ENCODE results near the gene CD46. TPM values are rescaled to one million over a fixed set of nuclear protein-coding genes. Genes with fewer than 3 reads are reported as not detected.

Gene CD46
- total and polyA plus RNA-seq, 10 of the 15 experiments (the other 5 are each of a cell fraction or from before 2014, with no cell fraction given): 61.1 to 198 (median 81.4) TPM

DNA sequence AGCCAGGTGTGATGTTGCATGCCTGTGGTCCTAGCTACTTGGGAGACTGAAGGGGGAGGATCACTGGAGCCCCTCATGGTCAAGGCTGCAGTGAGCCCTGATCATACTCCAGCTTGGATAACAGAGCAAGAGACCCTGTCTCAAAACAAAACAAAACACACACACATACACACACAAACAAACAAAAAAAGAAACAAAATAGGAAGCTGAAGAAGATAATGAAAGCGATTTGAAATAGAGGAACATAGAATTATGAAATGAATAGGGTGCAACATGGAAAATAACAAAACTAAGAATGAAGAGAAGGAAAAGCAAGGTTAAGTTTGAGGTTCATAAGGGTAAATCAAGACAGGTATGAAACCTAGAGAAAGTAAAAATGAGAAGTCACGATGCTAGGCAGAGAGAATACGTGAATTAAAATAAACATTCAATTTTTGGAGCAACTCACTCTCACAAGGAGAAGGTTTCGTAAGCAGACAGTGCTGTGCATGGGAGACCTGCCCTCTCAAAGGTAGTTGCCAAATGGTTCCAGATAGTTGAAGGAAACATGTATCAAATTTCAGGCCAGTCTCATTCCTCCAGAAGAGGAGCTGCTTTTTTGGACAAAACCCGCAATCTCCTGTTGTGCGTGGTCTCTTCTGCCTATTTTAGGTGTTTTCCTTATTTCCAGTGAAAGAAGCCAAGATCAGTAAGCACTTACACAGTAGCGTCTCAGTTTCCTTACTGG is 3.3 kb downstream of the CD46 start:
- peak overlapping the region; percentile 44; the same call in 1 of the 2 replicates for H3K4me3 ChIP-seq
- in situ Hi-C loops (cut with MboI) (no loop called here), intact Hi-C loops (cut with micrococcal nuclease; ENCODE audit: unreplicated experiment) (loop anchor here (5.0 kb wide), 1 partner anchor 107 kb away; no protein-coding TSS in a partner anchor)
- H2AFZ ChIP-seq (ENCODE audit: control insufficient read depth, low read depth, low read length): no peak overlapping the region
- ATAC-seq (no peak), DNase-seq (ENCODE audit: low read depth, low spot score) (no peak), FAIRE-seq (no peak)
- no TSS peak for BruUV-seq (replicated peaks)
- peak overlapping the region; percentile 18; the same call in 1 of the 2 replicates for H3K9ac ChIP-seq (ENCODE audit: control insufficient read depth, insufficient read depth, low read length)
- ChIA-PET RAD21 (ENCODE audit: unreplicated experiment) (interaction anchor here (1.0 to 2.1 kb wide), 3 partner anchors 17 to 64 kb away, joined by 3 to 9 read pairs (median 3); no protein-coding TSS in a partner anchor), POLR2A (interaction anchor here (0.8 to 1.2 kb wide), 3 partner anchors 47 to 69 kb away, joined by 3 to 5 read pairs (median 4); no protein-coding TSS in a partner anchor), SMC1A (ENCODE audit: uncharacterized antibody, unreplicated experiment) (interaction anchor here (0.8 to 3.2 kb wide), 5 partner anchors 9 to 135 kb away, joined by 3 to 22 read pairs (median 3); no protein-coding TSS in a partner anchor), CTCF (interaction anchor here (0.7 to 4.2 kb wide), 4 partner anchors 12 to 135 kb away, joined by 3 to 29 read pairs (median 3); no protein-coding TSS in a partner anchor)
- 84% methylated on average over 7 of the region's 7 CpGs for WGBS (ENCODE audit: insufficient coverage, insufficient replicate concordance, low lambda C conversion rate, missing lambda C conversion rate)
- no peaks in the 10 kb centered on the region for H3K9me3 ChIP-seq (replicated peaks; ENCODE audit: control insufficient read depth, insufficient read depth, low read length)
- peaks cover 57% of the 10 kb centered on the region for H3K79me2 ChIP-seq (ENCODE audit: control insufficient read depth, insufficient read depth, low read length)
- no peak for TF ChIP-seq EP300 (IDR thresholded peaks at IDR 0.05; ENCODE audit: borderline replicate concordance in 1 of 2, control insufficient read depth in 1 of 2, low read depth in 2 of 2, low read length in 2 of 2)
- no peak for TF ChIP-seq EZH2 (IDR thresholded peaks at IDR 0.05; ENCODE audit: borderline replicate concordance, control insufficient read depth, low read depth, low read length)
- TF ChIP-seq SREBF2 (IDR thresholded peaks at IDR 0.05; ENCODE audit: low read length): no peak
- TF ChIP-seq BCL11A (IDR thresholded peaks at IDR 0.05; ENCODE audit: low read depth, low read length): no peak
- TF ChIP-seq CREB1 (IDR thresholded peaks at IDR 0.05; ENCODE audit: low read depth): no peak
- TF ChIP-seq, protein P1, sequence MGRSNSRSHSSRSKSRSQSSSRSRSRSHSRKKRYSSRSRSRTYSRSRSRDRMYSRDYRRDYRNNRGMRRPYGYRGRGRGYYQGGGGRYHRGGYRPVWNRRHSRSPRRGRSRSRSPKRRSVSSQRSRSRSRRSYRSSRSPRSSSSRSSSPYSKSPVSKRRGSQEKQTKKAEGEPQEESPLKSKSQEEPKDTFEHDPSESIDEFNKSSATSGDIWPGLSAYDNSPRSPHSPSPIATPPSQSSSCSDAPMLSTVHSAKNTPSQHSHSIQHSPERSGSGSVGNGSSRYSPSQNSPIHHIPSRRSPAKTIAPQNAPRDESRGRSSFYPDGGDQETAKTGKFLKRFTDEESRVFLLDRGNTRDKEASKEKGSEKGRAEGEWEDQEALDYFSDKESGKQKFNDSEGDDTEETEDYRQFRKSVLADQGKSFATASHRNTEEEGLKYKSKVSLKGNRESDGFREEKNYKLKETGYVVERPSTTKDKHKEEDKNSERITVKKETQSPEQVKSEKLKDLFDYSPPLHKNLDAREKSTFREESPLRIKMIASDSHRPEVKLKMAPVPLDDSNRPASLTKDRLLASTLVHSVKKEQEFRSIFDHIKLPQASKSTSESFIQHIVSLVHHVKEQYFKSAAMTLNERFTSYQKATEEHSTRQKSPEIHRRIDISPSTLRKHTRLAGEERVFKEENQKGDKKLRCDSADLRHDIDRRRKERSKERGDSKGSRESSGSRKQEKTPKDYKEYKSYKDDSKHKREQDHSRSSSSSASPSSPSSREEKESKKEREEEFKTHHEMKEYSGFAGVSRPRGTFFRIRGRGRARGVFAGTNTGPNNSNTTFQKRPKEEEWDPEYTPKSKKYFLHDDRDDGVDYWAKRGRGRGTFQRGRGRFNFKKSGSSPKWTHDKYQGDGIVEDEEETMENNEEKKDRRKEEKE (IDR thresholded peaks at IDR 0.05): no peak
- no peak for TF ChIP-seq DPF2 (IDR thresholded peaks at IDR 0.05)
- no peak for TF ChIP-seq BACH1 (IDR thresholded peaks at IDR 0.05; ENCODE audit: borderline replicate concordance)
- TF ChIP-seq NFIC (IDR thresholded peaks at IDR 0.05; ENCODE audit: low read depth, low read length): no peak
- TF ChIP-seq YBX1 (IDR thresholded peaks at IDR 0.05): no peak
- TF ChIP-seq PAX5 (IDR thresholded peaks at IDR 0.05; ENCODE audit: borderline replicate concordance, low read depth, low read length): no peak
- no peak for TF ChIP-seq MYB (IDR thresholded peaks at IDR 0.05; ENCODE audit: borderline replicate concordance, low read depth, low read length)
- no peak for TF ChIP-seq YY1 (IDR thresholded peaks at IDR 0.05; ENCODE audit: low read depth, low read length)
- no peak for TF ChIP-seq RUNX3 (IDR thresholded peaks at IDR 0.05; ENCODE audit: low read length)
- no peak for TF ChIP-seq ZNF24 (IDR thresholded peaks at IDR 0.05)
- no peak for TF ChIP-seq MYC (IDR thresholded peaks at IDR 0.05; ENCODE audit: insufficient read depth, insufficient read length, insufficient replicate concordance, low read length, severe bottlenecking)
- TF ChIP-seq CEBPB (IDR thresholded peaks at IDR 0.05; ENCODE audit: borderline replicate concordance in 1 of 2, low read depth in 2 of 2, low read length in 2 of 2): no peak
- H3K4me2 ChIP-seq (ENCODE audit: control insufficient read depth, insufficient read depth): peak overlapping the region; percentile 70
- no peaks in the 10 kb centered on the region for H4K20me1 ChIP-seq (ENCODE audit: control insufficient read depth, insufficient read depth)
- peaks cover 11% of the 10 kb centered on the region for H3K4me1 ChIP-seq (ENCODE audit: control insufficient read depth, insufficient read depth, low read length)
- H3K27ac ChIP-seq (ENCODE audit: control insufficient read depth, insufficient read depth): no peak overlapping the region; the same call in 1 of the 2 replicates
- no peaks in the 10 kb centered on the region for H3K27me3 ChIP-seq (replicated peaks in 1 of 2; ENCODE audit: control insufficient read depth in 2 of 2, insufficient read depth in 2 of 2, low read length in 1 of 2)
- H3K36me3 ChIP-seq (ENCODE audit: control insufficient read depth in 2 of 2, insufficient read depth in 2 of 2, low read length in 1 of 2): peaks cover 0 to 4% of the 10 kb centered on the region in 2 experiments; a peak in 3 of 4 replicates
